HEK293 (cell line): ENCODE results near the gene PLEKHA8.

Experiments used
- CTCF ChIA-PET: fragments of 350-600 bp; formaldehyde crosslinking; extraction: SDS; loops from one replicate; lab custom pipeline; 2021; ENCODE audit warnings: antibody characterized with exemption; lab: Yijun Ruan, JAX
- POLR2A ChIA-PET: fragments of 300-600 bp; formaldehyde crosslinking; extraction: SDS; loops from one replicate; lab custom pipeline; 2020; ENCODE audit warnings: antibody characterized with exemption, inconsistent platforms; lab: Yijun Ruan, JAX
- H3K27ac ChIP-seq: fragments of 200-500 bp; sonication (Bioruptor generic); 2 replicates; pipeline ENCODE4 v1.5.1; 2014; ENCODE audit warnings: low read depth, low read length, control low read depth, inconsistent platforms; ENCODE audit errors: extremely low read depth
- H3K36me3 ChIP-seq, 2 experiments: fragments of 200-500 bp in 1 of 2; sonication (Bioruptor generic) in 1 of 2; 1 replicate in 1 of 2; 2 replicates in 1 of 2; pipeline ENCODE4 v1.5.1; 2014 to 2017; ENCODE audit warnings: inconsistent platforms in 2 of 2, low read length in 2 of 2; ENCODE audit not compliant: control insufficient read depth in 2 of 2, insufficient read depth in 1 of 2
- H3K4me1 ChIP-seq: fragments of 200-500 bp; sonication (Bioruptor generic); 2 replicates; pipeline ENCODE4 v1.5.1; 2014; ENCODE audit warnings: mild to moderate bottlenecking, low read length, inconsistent platforms; ENCODE audit not compliant: control insufficient read depth, insufficient read depth
- H3K4me3 ChIP-seq: 2 replicates; pipeline ENCODE4 v1.5.1; 2011; ENCODE audit warnings: low read depth, mild to moderate bottlenecking, control low read depth, low read length, moderate library complexity
- H3K9me3 ChIP-seq: fragments of 200-500 bp; sonication (Bioruptor generic); 2 replicates; pipeline ENCODE4 v1.5.1; 2014; ENCODE audit warnings: low read depth, low read length, inconsistent platforms; ENCODE audit not compliant: control insufficient read depth, insufficient read depth
- EGR2 ChIP-seq: fragments of 450-650 bp; formaldehyde crosslinking; IDR thresholded peaks from 2 replicates; pipeline ENCODE4 v1.5.1; 2016; ENCODE audit warnings: low read depth, missing biosample characterization, missing genetic modification characterization
- HIC1 ChIP-seq: fragments of 450-650 bp; formaldehyde crosslinking; IDR thresholded peaks from 2 replicates; pipeline ENCODE4 v1.5.1; 2016; ENCODE audit warnings: missing biosample characterization, missing genetic modification characterization
- KLF7 ChIP-seq: fragments of 450-650 bp; formaldehyde crosslinking; IDR thresholded peaks from 2 replicates; pipeline ENCODE4 v1.5.1; 2016; ENCODE audit warnings: missing biosample characterization, missing genetic modification characterization, borderline replicate concordance
- KLF8 ChIP-seq: fragments of 450-650 bp; formaldehyde crosslinking; IDR thresholded peaks from 2 replicates; pipeline ENCODE4 v1.5.1; 2016; ENCODE audit warnings: missing biosample characterization, missing genetic modification characterization
- RBAK ChIP-seq: fragments of 450-650 bp; formaldehyde crosslinking; IDR thresholded peaks from 2 replicates; pipeline ENCODE4 v1.5.1; 2016; ENCODE audit warnings: missing biosample characterization, missing genetic modification characterization
- ZBTB17 ChIP-seq: fragments of 450-650 bp; formaldehyde crosslinking; IDR thresholded peaks from 2 replicates; pipeline ENCODE4 v1.5.1; 2016; ENCODE audit warnings: missing biosample characterization, missing genetic modification characterization
- ZBTB8A ChIP-seq: fragments of 450-650 bp; formaldehyde crosslinking; IDR thresholded peaks from 2 replicates; pipeline ENCODE4 v1.5.1; 2016; ENCODE audit warnings: missing biosample characterization, missing genetic modification characterization
- ZFP41 ChIP-seq: fragments of 450-650 bp; formaldehyde crosslinking; IDR thresholded peaks from 2 replicates; pipeline ENCODE4 v1.5.1; 2016; ENCODE audit warnings: missing biosample characterization, missing genetic modification characterization, borderline replicate concordance
- ZNF112 ChIP-seq: fragments of 450-650 bp; formaldehyde crosslinking; IDR thresholded peaks from 2 replicates; pipeline ENCODE4 v1.5.0; 2017; ENCODE audit warnings: missing biosample characterization, missing genetic modification characterization
- ZNF221 ChIP-seq: fragments of 450-650 bp; formaldehyde crosslinking; IDR thresholded peaks from 2 replicates; pipeline ENCODE4 v1.5.1; 2017; ENCODE audit warnings: missing biosample characterization, missing genetic modification characterization, borderline replicate concordance
- ZNF223 ChIP-seq: fragments of 450-650 bp; formaldehyde crosslinking; IDR thresholded peaks from 2 replicates; pipeline ENCODE4 v1.5.1; 2016; ENCODE audit warnings: missing biosample characterization, missing genetic modification characterization
- ZNF23 ChIP-seq: fragments of 450-650 bp; formaldehyde crosslinking; IDR thresholded peaks from 2 replicates; pipeline ENCODE4 v1.5.1; 2016; ENCODE audit warnings: missing biosample characterization, missing genetic modification characterization, borderline replicate concordance
- ZNF239 ChIP-seq: fragments of 450-650 bp; formaldehyde crosslinking; IDR thresholded peaks from 2 replicates; pipeline ENCODE4 v1.5.1; 2016; ENCODE audit warnings: missing biosample characterization, missing genetic modification characterization
- ZNF274 ChIP-seq, 2 experiments: fragments of 200-500 bp in 1 of 2; fragments of 450-650 bp in 1 of 2; sonication (Bioruptor generic) in 1 of 2; formaldehyde crosslinking in 1 of 2; IDR thresholded peaks; 2 replicates each; pipeline versions ENCODE4 v1.5.1 to v1.6.1; 2014 to 2016; ENCODE audit warnings: borderline replicate concordance in 1 of 2, inconsistent platforms in 1 of 2, low read length in 1 of 2, missing biosample characterization in 1 of 2, missing genetic modification characterization in 1 of 2
- ZNF335 ChIP-seq: fragments of 450-650 bp; formaldehyde crosslinking; conservative IDR thresholded peaks from 2 replicates; pipeline ENCODE4 v1.5.1; 2016; ENCODE audit warnings: missing biosample characterization, missing genetic modification characterization
- ZNF366 ChIP-seq: fragments of 450-650 bp; formaldehyde crosslinking; conservative IDR thresholded peaks from 2 replicates; pipeline ENCODE4 v1.5.1; 2016; ENCODE audit warnings: missing biosample characterization, missing genetic modification characterization
- ZNF37A ChIP-seq: fragments of 450-650 bp; IDR thresholded peaks from 2 replicates; pipeline ENCODE4 v1.5.1; 2018; ENCODE audit warnings: missing biosample characterization, missing genetic modification characterization
- ZNF423 ChIP-seq: fragments of 450-650 bp; formaldehyde crosslinking; IDR thresholded peaks from 2 replicates; pipeline ENCODE4 v1.5.1; 2016; ENCODE audit warnings: missing biosample characterization, missing genetic modification characterization
- ZNF571 ChIP-seq: fragments of 450-650 bp; formaldehyde crosslinking; IDR thresholded peaks from 2 replicates; pipeline ENCODE4 v1.5.0; 2017; ENCODE audit warnings: missing biosample characterization, missing genetic modification characterization
- ZNF621 ChIP-seq: fragments of 450-650 bp; formaldehyde crosslinking; IDR thresholded peaks from 2 replicates; pipeline ENCODE4 v1.5.1; 2017; ENCODE audit warnings: missing biosample characterization, missing genetic modification characterization
- ZNF664 ChIP-seq: fragments of 450-650 bp; formaldehyde crosslinking; IDR thresholded peaks from 2 replicates; pipeline ENCODE4 v1.5.1; 2016; ENCODE audit warnings: missing biosample characterization, missing genetic modification characterization
- ZNF677 ChIP-seq: fragments of 450-650 bp; IDR thresholded peaks from 2 replicates; pipeline ENCODE4 v1.5.0; 2018; ENCODE audit warnings: missing biosample characterization, mild to moderate bottlenecking, missing genetic modification characterization, moderate library complexity
- ZNF768 ChIP-seq: fragments of 450-650 bp; formaldehyde crosslinking; IDR thresholded peaks from 2 replicates; pipeline ENCODE4 v1.5.1; 2018; ENCODE audit warnings: missing biosample characterization, mild to moderate bottlenecking, missing genetic modification characterization
- ZNF830 ChIP-seq: fragments of 450-650 bp; IDR thresholded peaks from 2 replicates; pipeline ENCODE4 v1.5.0; 2018; ENCODE audit warnings: missing biosample characterization, missing genetic modification characterization, low read depth, mild to moderate bottlenecking, moderate library complexity
- ZNF843 ChIP-seq: fragments of 450-650 bp; formaldehyde crosslinking; IDR thresholded peaks from 2 replicates; pipeline ENCODE4 v1.5.1; 2016; ENCODE audit warnings: missing biosample characterization, missing genetic modification characterization
- TF ChIP-seq, protein P1 (sequence below): fragments of 450-650 bp; formaldehyde crosslinking; IDR thresholded peaks from 2 replicates; pipeline ENCODE4 v1.5.1; 2017; ENCODE audit warnings: missing biosample characterization, missing genetic modification characterization
- TF ChIP-seq, protein P2 (sequence below): fragments of 450-650 bp; formaldehyde crosslinking; IDR thresholded peaks from 2 replicates; pipeline ENCODE4 v1.5.1; 2016; ENCODE audit warnings: missing biosample characterization, missing genetic modification characterization
- TF ChIP-seq, protein P3 (sequence below): fragments of 450-650 bp; formaldehyde crosslinking; IDR thresholded peaks from 2 replicates; pipeline ENCODE4 v1.5.1; 2017; ENCODE audit warnings: missing biosample characterization, missing genetic modification characterization
- TF ChIP-seq, protein P4 (sequence below): fragments of 450-650 bp; formaldehyde crosslinking; IDR thresholded peaks from 2 replicates; pipeline ENCODE4 v1.5.1; 2016; ENCODE audit warnings: missing biosample characterization, missing genetic modification characterization
- TF ChIP-seq, protein P5 (sequence below): fragments of 450-650 bp; formaldehyde crosslinking; IDR thresholded peaks from 2 replicates; pipeline ENCODE4 v1.5.1; 2016; ENCODE audit warnings: missing biosample characterization, missing genetic modification characterization, low read depth

PLEKHA8 gene

DNA sequence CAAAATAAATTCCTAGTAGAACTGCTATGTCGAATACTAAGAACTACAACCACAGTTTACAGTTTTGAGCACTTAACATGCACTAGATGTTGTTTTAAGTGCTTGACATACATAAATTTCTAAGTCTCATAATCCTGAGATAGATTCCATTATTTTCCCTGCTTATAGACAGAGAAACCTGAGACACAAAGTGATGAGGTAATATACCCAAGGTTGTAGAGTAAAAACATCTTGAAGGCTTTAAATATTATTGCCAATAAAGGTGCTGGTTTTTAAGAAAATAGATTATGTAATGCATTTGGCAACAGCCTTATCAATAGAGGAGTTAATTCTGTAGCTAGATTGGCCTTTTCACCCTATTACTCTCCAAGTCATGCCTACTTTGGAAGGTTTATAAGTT is 48.2 kb downstream of the PLEKHA8 start:
- Histone ChIP-seq H3K27ac (no peak overlapping the region), H3K9me3 (no peaks in the 10 kb centered on the region), H3K4me1 (peaks cover 3% of the 10 kb centered on the region; the same call in 1 of the 2 replicates), H3K4me3 (no peak overlapping the region), H3K36me3 (peaks cover 0 to 21% of the 10 kb centered on the region in 2 experiments; a peak in 1 of 3 replicates)
- ChIA-PET CTCF (interaction anchor here (0.5 to 4.2 kb wide), 5 partner anchors 15 to 1918 kb away, joined by 3 to 34 read pairs (median 3); no protein-coding TSS in a partner anchor), POLR2A (no interaction called here)
- TF ChIP-seq ZNF571 (tag by site-specific recombination) = no peak
- no peak for TF ChIP-seq ZNF664 (tag by site-specific recombination)
- TF ChIP-seq ZNF221 = no peak
- TF ChIP-seq RBAK = no peak
- TF ChIP-seq ZNF239 (tag by site-specific recombination) = no peak
- TF ChIP-seq KLF8 (tag by site-specific recombination) = no peak
- no peak for TF ChIP-seq ZNF223
- TF ChIP-seq ZNF37A = no peak
- no peak for TF ChIP-seq ZNF830
- TF ChIP-seq ZNF335 (tag by site-specific recombination) = no peak
- no peak for TF ChIP-seq ZNF274 (IDR thresholded peaks at IDR 0.05; ENCODE audit: low read length)
- TF ChIP-seq ZNF274 (tag by site-specific recombination; IDR thresholded peaks at IDR 0.05; ENCODE audit: borderline replicate concordance) = no peak
- no peak for TF ChIP-seq KLF7 (tag by site-specific recombination)
- TF ChIP-seq, protein P1, sequence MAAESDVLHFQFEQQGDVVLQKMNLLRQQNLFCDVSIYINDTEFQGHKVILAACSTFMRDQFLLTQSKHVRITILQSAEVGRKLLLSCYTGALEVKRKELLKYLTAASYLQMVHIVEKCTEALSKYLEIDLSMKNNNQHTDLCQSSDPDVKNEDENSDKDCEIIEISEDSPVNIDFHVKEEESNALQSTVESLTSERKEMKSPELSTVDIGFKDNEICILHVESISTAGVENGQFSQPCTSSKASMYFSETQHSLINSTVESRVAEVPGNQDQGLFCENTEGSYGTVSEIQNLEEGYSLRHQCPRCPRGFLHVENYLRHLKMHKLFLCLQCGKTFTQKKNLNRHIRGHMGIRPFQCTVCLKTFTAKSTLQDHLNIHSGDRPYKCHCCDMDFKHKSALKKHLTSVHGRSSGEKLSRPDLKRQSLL = no peak
- peak; percentile 55 for TF ChIP-seq ZNF843 (tag by site-specific recombination)
- TF ChIP-seq ZBTB17 (tag by site-specific recombination) = 0 out of 2 replicates have a peak, but pooled peaks have one; percentile 22
- TF ChIP-seq ZNF768 (tag by site-specific recombination) = no peak
- TF ChIP-seq, protein P2, sequence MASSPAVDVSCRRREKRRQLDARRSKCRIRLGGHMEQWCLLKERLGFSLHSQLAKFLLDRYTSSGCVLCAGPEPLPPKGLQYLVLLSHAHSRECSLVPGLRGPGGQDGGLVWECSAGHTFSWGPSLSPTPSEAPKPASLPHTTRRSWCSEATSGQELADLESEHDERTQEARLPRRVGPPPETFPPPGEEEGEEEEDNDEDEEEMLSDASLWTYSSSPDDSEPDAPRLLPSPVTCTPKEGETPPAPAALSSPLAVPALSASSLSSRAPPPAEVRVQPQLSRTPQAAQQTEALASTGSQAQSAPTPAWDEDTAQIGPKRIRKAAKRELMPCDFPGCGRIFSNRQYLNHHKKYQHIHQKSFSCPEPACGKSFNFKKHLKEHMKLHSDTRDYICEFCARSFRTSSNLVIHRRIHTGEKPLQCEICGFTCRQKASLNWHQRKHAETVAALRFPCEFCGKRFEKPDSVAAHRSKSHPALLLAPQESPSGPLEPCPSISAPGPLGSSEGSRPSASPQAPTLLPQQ = no peak
- TF ChIP-seq ZFP41 (tag by site-specific recombination) = no peak
- TF ChIP-seq, protein P3, sequence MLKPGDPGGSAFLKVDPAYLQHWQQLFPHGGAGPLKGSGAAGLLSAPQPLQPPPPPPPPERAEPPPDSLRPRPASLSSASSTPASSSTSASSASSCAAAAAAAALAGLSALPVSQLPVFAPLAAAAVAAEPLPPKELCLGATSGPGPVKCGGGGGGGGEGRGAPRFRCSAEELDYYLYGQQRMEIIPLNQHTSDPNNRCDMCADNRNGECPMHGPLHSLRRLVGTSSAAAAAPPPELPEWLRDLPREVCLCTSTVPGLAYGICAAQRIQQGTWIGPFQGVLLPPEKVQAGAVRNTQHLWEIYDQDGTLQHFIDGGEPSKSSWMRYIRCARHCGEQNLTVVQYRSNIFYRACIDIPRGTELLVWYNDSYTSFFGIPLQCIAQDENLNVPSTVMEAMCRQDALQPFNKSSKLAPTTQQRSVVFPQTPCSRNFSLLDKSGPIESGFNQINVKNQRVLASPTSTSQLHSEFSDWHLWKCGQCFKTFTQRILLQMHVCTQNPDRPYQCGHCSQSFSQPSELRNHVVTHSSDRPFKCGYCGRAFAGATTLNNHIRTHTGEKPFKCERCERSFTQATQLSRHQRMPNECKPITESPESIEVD (tag by site-specific recombination) = peak; percentile 85
- TF ChIP-seq, protein P4, sequence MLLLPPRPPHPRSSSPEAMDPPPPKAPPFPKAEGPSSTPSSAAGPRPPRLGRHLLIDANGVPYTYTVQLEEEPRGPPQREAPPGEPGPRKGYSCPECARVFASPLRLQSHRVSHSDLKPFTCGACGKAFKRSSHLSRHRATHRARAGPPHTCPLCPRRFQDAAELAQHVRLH = 0 out of 2 replicates have a peak, but pooled peaks have one; percentile 19
- no peak for TF ChIP-seq HIC1 (tag by site-specific recombination)
- TF ChIP-seq ZNF621 (tag by site-specific recombination) = no peak
- TF ChIP-seq ZNF677 (tag by site-specific recombination) = no peak
- TF ChIP-seq, protein P5, sequence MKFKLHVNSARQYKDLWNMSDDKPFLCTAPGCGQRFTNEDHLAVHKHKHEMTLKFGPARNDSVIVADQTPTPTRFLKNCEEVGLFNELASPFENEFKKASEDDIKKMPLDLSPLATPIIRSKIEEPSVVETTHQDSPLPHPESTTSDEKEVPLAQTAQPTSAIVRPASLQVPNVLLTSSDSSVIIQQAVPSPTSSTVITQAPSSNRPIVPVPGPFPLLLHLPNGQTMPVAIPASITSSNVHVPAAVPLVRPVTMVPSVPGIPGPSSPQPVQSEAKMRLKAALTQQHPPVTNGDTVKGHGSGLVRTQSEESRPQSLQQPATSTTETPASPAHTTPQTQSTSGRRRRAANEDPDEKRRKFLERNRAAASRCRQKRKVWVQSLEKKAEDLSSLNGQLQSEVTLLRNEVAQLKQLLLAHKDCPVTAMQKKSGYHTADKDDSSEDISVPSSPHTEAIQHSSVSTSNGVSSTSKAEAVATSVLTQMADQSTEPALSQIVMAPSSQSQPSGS = peak; percentile 73
- TF ChIP-seq ZNF23 (tag by site-specific recombination) = no peak
- no peak for TF ChIP-seq ZNF423 (tag by site-specific recombination)
- TF ChIP-seq EGR2 (tag by site-specific recombination) = no peak
- no peak for TF ChIP-seq ZNF112 (tag by site-specific recombination)
- no peak for TF ChIP-seq ZBTB8A (tag by site-specific recombination)
- 0 out of 2 replicates have a peak, but pooled peaks have one; percentile 16 for TF ChIP-seq ZNF366 (tag by site-specific recombination)
